HG02970 (cell line): ENCODE results near the gene TSSK1B.
"Not testable (repeated sequence)": the region's sequence is repeated elsewhere in the genome, so short reads cannot be mapped to it uniquely, and the experiment has no call there.

Source experiments
- ATAC-seq: cut with Tn5 transposase; IDR thresholded peaks from one replicate; pipeline ENCODE4 v1.9.1; 2021; ENCODE audit warnings: mild to moderate bottlenecking, moderate library complexity, moderate number of reproducible peaks; ENCODE audit not compliant: unreplicated experiment, low FRiP score

The TSSK1B gene

GRCh38 chr5:113404269-113404668 is 30.5 kb downstream of the TSSK1B start:
- no peak for ATAC-seq

- ATAC-seq = not testable (repeated sequence)
Measured at GRCh38 chr5:113397986-113398385, 36.8 kb downstream of the TSSK1B start.

- no peak for ATAC-seq
Measured at GRCh38 chr5:113397046-113397445, 37.7 kb downstream of the TSSK1B start.

GRCh38 chr5:113394658-113395057 is 40.1 kb downstream of the TSSK1B start:
- ATAC-seq = no peak

GRCh38 chr5:113390224-113390623 is 44.6 kb downstream of the TSSK1B start:
- ATAC-seq = no peak

GRCh38 chr5:113389116-113389515 is 45.7 kb downstream of the TSSK1B start:
- ATAC-seq = no peak

- no peak for ATAC-seq
Measured at GRCh38 chr5:113387844-113388243, 46.9 kb downstream of the TSSK1B start.

- no peak for ATAC-seq
Measured at GRCh38 chr5:113384782-113385285, 50.0 kb downstream of the TSSK1B start.

GRCh38 chr5:113382731-113383130 is 52.1 kb downstream of the TSSK1B start:
- no peak for ATAC-seq
